Common myeloid progenitor, CD34-positive (primary cell): ENCODE measurements around the gene NEUROD2.

Source experiments
- CTCF ChIA-PET: fragments of 350-600 bp; sonication (Branson Sonifier 250); formaldehyde crosslinking; loops from one replicate; lab custom pipeline; 2021; ENCODE audit warnings: antibody characterized with exemption; lab: Charles Lee
- POLR2A ChIA-PET: fragments of 350-600 bp; sonication (Branson Sonifier 250); formaldehyde crosslinking; loops from one replicate; lab custom pipeline; 2021; ENCODE audit warnings: antibody characterized with exemption; lab: Charles Lee
- DNase-seq, 3 donors: peaks; one replicate each; pipeline versions ENCODE4 v3.0.0 to v3.0.0-alpha.2; 2013
- H3K27ac ChIP-seq, 2 experiments: 1 replicate in 1 of 2; 2 replicates in 1 of 2; pipeline ENCODE4 v1.7.0; 2013; ENCODE audit warnings: inconsistent platforms in 2 of 2, low read length in 2 of 2, mild to moderate bottlenecking in 2 of 2, low read depth in 1 of 2, moderate library complexity in 1 of 2; ENCODE audit not compliant: severe bottlenecking in 2 of 2, insufficient read depth in 1 of 2, poor library complexity in 1 of 2
- H3K27me3 ChIP-seq, 5 experiments: replicated peaks in 2 of 5; 1 replicate in 3 of 5; 2 replicates in 2 of 5; pipeline versions ENCODE4 v1.6.1 to v1.7.0; 2013; ENCODE audit warnings: low read length in 4 of 5, mild to moderate bottlenecking in 2 of 5, moderate library complexity in 2 of 5, inconsistent platforms in 1 of 5; ENCODE audit not compliant: insufficient read depth in 5 of 5, control insufficient read depth in 4 of 5
- H3K36me3 ChIP-seq, 4 experiments: 1 replicate in 2 of 4; 2 replicates in 2 of 4; pipeline versions ENCODE4 v1.6.1 to v1.7.0; 2013; ENCODE audit warnings: low read length in 3 of 4, control low read depth in 1 of 4, mild to moderate bottlenecking in 1 of 4; ENCODE audit not compliant: control insufficient read depth in 4 of 4, insufficient read depth in 4 of 4
- H3K4me1 ChIP-seq, 4 experiments: 1 replicate in 3 of 4; 2 replicates in 1 of 4; pipeline versions ENCODE4 v1.6.1 to v1.7.1; 2013; ENCODE audit warnings: low read length in 3 of 4, mild to moderate bottlenecking in 3 of 4, control low read depth in 1 of 4, inconsistent platforms in 1 of 4, moderate library complexity in 1 of 4; ENCODE audit not compliant: control insufficient read depth in 4 of 4, insufficient read depth in 4 of 4; ENCODE audit errors: control extremely low read depth in 1 of 4
- H3K4me3 ChIP-seq, 7 experiments: 1 replicate in 4 of 7; 2 replicates in 3 of 7; pipeline versions ENCODE4 v1.5.1 to v1.7.0; 2013; ENCODE audit warnings: mild to moderate bottlenecking in 7 of 7, low read length in 6 of 7, moderate library complexity in 6 of 7, inconsistent platforms in 2 of 7, low read depth in 2 of 7, control low read depth in 1 of 7; ENCODE audit not compliant: insufficient read depth in 4 of 7, control insufficient read depth in 1 of 7; ENCODE audit errors: extremely low read depth in 1 of 7
- H3K9me3 ChIP-seq, 5 experiments: 1 replicate in 4 of 5; 2 replicates in 1 of 5; pipeline versions ENCODE4 v1.6.1 to v1.7.1; 2013; ENCODE audit warnings: low read length in 4 of 5, mild to moderate bottlenecking in 2 of 5, inconsistent platforms in 1 of 5, low read depth in 1 of 5, moderate library complexity in 1 of 5; ENCODE audit not compliant: control insufficient read depth in 4 of 5, insufficient read depth in 2 of 5; ENCODE audit errors: control extremely low read depth in 1 of 5
- WGBS: methylation state at CpG from one replicate; pipeline ENCODE4 v1.1.5; 2013; ENCODE audit not compliant: insufficient coverage; 5-methylcytosine and 5-hydroxymethylcytosine counted together

Gene NEUROD2

DNA sequence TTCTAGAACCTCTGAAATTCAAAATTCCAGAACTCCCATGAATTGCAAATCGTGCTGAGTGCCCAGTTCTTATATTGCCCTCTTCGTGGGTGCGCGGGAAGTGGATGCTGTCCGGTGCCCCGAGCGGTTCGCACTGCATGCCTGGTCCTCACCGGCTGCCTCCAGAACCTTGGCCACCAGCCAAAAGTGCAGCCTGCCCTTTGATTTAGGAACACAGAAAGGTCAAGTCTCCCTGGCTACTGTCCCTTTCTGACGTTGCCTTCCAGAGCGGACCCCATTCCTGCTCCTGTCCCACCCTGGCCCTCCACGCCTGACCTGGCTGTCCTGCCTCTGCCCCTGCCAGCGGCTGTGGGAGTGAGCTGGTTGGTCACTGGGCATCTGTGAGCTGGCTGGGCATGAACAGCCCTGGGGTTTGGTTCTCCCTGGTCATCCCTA is 9.7 kb downstream of the NEUROD2 start:
- Histone ChIP-seq H3K27me3 (peaks cover 16 to 100% (median 65%) of the 10 kb centered on the region in 5 experiments), H3K27ac (no peak overlapping the region), H3K4me1 (peaks cover 0 to 6% (median 3%) of the 10 kb centered on the region in 4 experiments), H3K9me3 (no peaks in the 10 kb centered on the region), H3K36me3 (no peaks in the 10 kb centered on the region), H3K4me3 (no peak overlapping the region)
- ChIA-PET POLR2A (no interaction called here), CTCF (no interaction called here)
- WGBS: 16% methylated on average over 7 of the region's 13 CpGs
- no peak for DNase-seq

DNA sequence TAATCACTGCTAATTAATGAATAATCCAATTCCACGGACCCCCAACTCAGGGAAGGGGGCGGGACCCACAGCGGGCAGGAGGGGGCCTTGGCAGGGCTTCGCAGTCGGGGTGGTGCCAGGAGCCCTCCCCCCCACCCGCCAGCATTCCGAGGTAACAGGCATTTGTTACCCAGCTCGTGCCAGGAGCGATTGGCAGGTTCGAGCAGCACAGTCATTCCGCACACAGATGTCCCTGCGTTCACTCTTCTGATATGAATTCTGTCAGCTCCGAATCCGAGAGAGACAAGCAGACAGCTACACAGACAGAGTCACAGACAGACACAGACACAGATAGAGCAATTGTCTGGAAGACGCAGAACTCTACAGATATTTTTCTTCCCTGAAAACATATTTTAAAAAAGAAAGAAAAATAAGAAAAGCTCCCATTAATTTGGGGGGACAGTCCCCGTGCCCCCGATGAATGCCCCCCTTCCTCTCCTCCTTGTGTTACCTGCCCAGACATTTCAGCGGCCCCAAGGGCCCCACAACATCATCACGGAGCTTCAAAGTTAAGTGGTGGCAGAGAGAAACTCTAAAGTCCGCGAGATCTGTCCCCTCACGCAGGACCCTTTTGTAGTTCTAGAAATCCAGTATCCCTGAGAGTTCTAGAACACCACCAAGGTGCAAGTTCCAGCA is 10.2 kb downstream of the NEUROD2 start:
- no peaks in the 10 kb centered on the region for H3K36me3 ChIP-seq
- no peaks in the 10 kb centered on the region for H3K9me3 ChIP-seq
- no peak overlapping the region for H3K27ac ChIP-seq
- POLR2A ChIA-PET: no interaction called here
- 13% methylated on average over 15 of the region's 22 CpGs for WGBS
- peaks cover 10 to 100% (median 61%) of the 10 kb centered on the region in 5 experiments for H3K27me3 ChIP-seq
- no peak overlapping the region for H3K4me3 ChIP-seq
- peaks cover 0 to 6% (median 3%) of the 10 kb centered on the region in 4 experiments for H3K4me1 ChIP-seq
- CTCF ChIA-PET: no interaction called here
- no peak for DNase-seq

DNA sequence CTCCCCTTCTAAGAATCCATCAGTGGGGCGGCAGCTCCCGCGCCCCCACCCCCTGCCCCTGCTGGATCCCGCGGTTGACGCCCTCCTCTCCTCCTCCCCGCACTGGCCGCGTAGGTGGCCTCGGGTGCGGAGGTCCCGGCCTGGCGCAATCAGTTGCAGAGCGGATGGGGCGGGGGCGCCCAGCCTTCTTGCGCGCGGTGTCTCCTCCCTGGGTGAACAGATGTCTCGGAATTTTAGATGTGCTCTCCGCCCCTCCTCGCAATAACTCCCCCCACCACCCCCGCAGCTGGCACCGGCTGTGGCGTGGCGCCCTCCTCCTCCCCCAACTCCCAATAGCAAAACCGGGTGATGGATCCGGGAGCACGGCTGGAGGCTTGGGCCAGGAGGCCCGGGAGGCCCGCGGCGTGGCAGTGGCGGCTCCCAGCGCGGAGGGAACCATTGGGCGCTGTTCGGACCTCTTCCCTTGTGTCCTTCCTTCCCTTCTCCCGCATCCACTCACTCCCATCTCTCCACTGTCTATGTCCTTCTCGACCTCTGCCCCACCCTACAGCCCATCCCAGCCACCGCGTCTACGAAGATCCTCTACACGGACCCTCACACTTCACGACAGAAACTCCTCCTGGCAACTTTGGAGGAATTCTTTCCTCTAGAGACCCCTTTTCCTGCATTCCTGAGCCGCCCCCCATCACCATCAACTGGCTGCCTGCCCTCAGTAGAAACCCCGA is 11.0 kb downstream of the NEUROD2 start:
- ChIA-PET CTCF (no interaction called here), POLR2A (no interaction called here)
- H3K4me3 ChIP-seq: no peak overlapping the region
- DNase-seq: no peak
- no peak overlapping the region for H3K27ac ChIP-seq
- H3K36me3 ChIP-seq: no peaks in the 10 kb centered on the region
- peaks cover 2 to 100% (median 54%) of the 10 kb centered on the region in 5 experiments for H3K27me3 ChIP-seq
- 5% methylated on average over 45 of the region's 47 CpGs for WGBS
- no peaks in the 10 kb centered on the region for H3K9me3 ChIP-seq
- peaks cover 0 to 6% (median 3%) of the 10 kb centered on the region in 4 experiments for H3K4me1 ChIP-seq

DNA sequence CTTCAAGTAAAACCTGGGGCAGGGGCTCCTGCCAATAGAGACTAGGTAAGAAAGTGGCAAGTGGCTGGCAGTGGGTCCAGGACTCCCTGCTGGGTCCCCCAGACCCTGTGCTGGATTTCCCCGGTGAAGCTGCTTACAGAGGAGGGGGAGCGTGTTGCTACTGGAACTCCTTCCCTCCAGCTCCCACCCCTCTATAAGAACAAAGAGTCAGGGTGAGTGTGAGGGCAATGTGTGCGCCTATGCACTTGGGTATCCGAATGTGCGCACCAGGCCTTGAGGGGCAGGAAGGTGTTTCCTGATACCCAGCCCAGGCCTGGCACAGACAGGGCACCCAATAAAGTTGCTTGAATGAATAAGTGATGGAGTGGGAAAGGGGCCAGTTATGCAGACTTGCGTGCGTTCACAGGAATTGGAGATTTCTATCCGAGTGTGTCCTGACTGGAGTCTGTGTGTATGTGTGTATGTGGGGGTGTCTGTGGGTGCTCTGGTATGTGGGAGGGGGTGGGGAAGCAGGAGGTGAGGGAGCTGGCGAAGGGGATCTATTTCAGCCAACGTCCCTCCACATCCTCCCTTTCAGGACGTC is 11.7 kb downstream of the NEUROD2 start:
- no peak for DNase-seq
- no peaks in the 10 kb centered on the region for H3K36me3 ChIP-seq
- no peak overlapping the region for H3K4me3 ChIP-seq
- no peak overlapping the region for H3K27ac ChIP-seq
- peaks cover 0 to 6% (median 3%) of the 10 kb centered on the region in 4 experiments for H3K4me1 ChIP-seq
- ChIA-PET CTCF (no interaction called here), POLR2A (no interaction called here)
- peaks cover 2 to 99% (median 55%) of the 10 kb centered on the region in 5 experiments for H3K27me3 ChIP-seq
- 18% methylated on average over 7 of the region's 11 CpGs for WGBS
- H3K9me3 ChIP-seq: no peaks in the 10 kb centered on the region

DNA sequence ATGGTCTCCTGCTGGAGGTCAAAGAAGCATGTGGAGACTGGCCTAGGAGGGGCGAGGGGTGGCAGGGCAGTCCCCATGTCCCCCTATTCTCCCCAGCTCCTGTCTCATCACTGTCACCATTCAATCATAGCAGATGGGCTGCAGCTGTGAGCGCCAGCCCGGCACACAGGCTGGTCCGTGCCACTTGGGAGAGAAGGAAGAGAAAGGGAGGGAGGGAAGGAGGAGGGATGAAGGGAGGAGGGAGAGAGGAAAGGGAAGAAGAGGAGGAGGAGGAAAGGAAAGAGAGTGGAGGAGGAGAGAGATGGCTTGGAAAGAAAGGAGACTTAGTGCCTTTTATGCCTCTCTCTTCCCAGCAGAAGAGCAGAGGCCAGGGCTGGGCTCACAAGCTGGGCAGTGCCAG is 12.4 kb downstream of the NEUROD2 start:
- Histone ChIP-seq H3K9me3 (no peaks in the 10 kb centered on the region), H3K36me3 (no peaks in the 10 kb centered on the region), H3K4me3 (no peak overlapping the region), H3K4me1 (peaks cover 0 to 6% (median 3%) of the 10 kb centered on the region in 4 experiments), H3K27ac (no peak overlapping the region), H3K27me3 (peaks cover 2 to 91% (median 48%) of the 10 kb centered on the region in 5 experiments)
- no CpG with 5 or more reads among the region's 4 CpGs for WGBS
- DNase-seq: no peak
- CTCF ChIA-PET: no interaction called here
- POLR2A ChIA-PET: no interaction called here

DNA sequence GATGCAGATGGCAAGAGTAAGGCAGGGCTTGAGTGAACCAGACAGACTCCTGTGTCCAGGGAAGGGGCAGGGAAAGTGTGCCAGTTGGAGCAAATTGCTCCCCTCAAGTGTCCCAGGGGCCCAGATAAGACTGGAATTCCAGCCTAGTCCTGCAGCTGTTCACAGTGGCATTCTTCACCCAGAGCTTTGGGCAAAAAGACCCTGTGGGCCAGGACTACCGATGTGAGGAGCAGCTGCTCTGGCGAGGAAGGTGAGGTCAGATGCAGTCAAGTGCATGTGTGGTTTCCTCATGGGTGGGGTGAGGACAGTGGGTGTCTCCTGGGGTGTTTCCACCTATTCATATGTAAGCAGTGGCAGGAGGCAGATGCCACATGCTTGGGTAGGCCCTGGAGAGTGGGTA is 14.3 kb downstream of the NEUROD2 start:
- Histone ChIP-seq H3K4me1 (no peaks in the 10 kb centered on the region), H3K4me3 (no peak overlapping the region), H3K27me3 (peaks cover 2 to 73% (median 35%) of the 10 kb centered on the region in 5 experiments), H3K27ac (no peak overlapping the region), H3K36me3 (no peaks in the 10 kb centered on the region), H3K9me3 (no peaks in the 10 kb centered on the region)
- CTCF ChIA-PET: interaction anchor here (1.3 kb wide), 1 partner anchor 10 kb away, joined by 4 read pairs; no protein-coding TSS in a partner anchor
- POLR2A ChIA-PET: no interaction called here
- no peak for DNase-seq
- 80% methylated on average over 1 of the region's 2 CpGs for WGBS
